GM12891 (cell line): ENCODE data around the gene NT5DC2.

Source experiments
- POLR2A ChIP-seq: IDR thresholded peaks from 2 replicates; pipeline ENCODE4 v1.6.1; 2011; ENCODE audit warnings: low read depth, low read length, control low read depth
- POLR2AphosphoS5 ChIP-seq: IDR thresholded peaks from 2 replicates; pipeline ENCODE4 v1.6.1; 2011; ENCODE audit warnings: low read depth, low read length, control low read depth
- TAF1 ChIP-seq: IDR thresholded peaks from 2 replicates; pipeline ENCODE4 v1.6.1; 2011; ENCODE audit warnings: low read depth, low read length, control low read depth

DNA sequence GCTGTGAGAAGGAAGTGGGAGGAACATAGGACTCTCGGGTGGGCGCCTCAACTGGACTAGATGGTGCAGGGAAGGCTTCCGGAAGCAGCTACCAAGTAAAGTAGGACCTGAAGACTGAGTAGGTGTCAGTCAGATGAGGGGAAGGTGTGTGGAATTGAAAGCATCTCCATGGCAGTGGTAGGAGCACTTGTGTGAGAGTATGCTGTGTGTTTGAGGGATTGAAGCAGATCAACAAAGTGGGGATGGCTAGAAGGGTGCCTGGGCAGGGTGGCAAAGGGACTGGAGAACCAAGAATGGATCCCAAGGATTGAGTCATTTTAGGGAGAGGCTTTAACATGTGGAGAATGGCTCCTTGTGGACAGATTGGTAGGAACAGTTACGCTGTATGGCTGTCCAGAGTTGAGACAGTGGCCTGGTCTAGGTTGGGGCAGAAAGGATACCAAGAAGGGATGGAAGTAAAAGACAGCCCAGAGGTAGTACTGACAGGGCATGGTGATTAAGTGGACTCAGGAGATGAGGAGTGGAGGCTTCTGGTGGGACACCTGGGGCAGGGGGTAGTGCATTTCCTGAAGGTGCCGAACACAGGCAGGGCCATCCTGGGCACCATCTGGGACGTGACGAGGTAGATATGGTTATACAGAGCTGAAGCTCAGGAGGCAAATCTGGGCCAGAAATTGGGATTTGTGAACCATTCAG lies 4.2 kb upstream of the NT5DC2 start:
- TF ChIP-seq POLR2AphosphoS5 (no peak), POLR2A (no peak), TAF1 (no peak)
